Ishikawa (cell line): ENCODE measurements around the gene XXYLT1.

ENCODE experiments used
- CEBPB ChIP-seq: IDR thresholded peaks from 2 replicates; pipeline ENCODE4 v1.6.1; 2012
- EGR1 ChIP-seq: IDR thresholded peaks from 2 replicates; pipeline ENCODE4 v1.6.1; 2012
- EP300 ChIP-seq: IDR thresholded peaks from 2 replicates; pipeline ENCODE4 v1.6.1; 2012; ENCODE audit warnings: borderline replicate concordance
- NFIC ChIP-seq: IDR thresholded peaks from 2 replicates; pipeline ENCODE4 v1.6.1; 2012
- RAD21 ChIP-seq: IDR thresholded peaks from 2 replicates; pipeline ENCODE4 v1.6.1; 2012; ENCODE audit warnings: low read depth
- YY1 ChIP-seq: IDR thresholded peaks from 2 replicates; pipeline ENCODE4 v1.6.1; 2012; ENCODE audit warnings: low read depth
- ZBTB7A ChIP-seq: IDR thresholded peaks from 2 replicates; pipeline ENCODE4 v1.6.1; 2012; ENCODE audit warnings: low read depth
- TF ChIP-seq, protein P1 (sequence below): IDR thresholded peaks from 2 replicates; pipeline ENCODE4 v1.6.1; 2012
- TF ChIP-seq, protein P2 (sequence below): IDR thresholded peaks from 2 replicates; pipeline ENCODE4 v1.6.1; 2012; ENCODE audit warnings: low read depth, mild to moderate bottlenecking
- TF ChIP-seq, protein P3 (sequence below): IDR thresholded peaks from 2 replicates; pipeline ENCODE4 v1.6.1; 2012

DNA sequence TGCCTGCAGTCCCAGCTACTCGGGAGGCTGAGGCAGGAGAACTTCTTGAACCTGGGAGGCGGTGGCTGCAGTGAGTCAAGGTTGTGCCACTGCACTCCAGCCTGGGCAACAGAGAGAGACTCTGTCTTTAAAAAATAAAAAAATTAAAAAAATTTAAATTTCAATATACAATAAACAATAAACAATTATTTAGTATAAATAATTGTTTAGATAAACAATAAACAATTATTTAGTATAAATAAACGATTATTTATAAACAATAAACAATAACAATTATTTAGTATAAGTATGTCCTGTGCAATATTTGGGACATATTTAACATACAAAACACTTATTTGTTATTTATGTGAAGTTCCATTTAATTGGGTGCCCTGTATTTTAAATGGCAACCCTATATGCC lies 119.6 kb downstream of the XXYLT1 start:
- TF ChIP-seq, protein P1, sequence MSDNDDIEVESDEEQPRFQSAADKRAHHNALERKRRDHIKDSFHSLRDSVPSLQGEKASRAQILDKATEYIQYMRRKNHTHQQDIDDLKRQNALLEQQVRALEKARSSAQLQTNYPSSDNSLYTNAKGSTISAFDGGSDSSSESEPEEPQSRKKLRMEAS = no peak
- TF ChIP-seq, protein P2, sequence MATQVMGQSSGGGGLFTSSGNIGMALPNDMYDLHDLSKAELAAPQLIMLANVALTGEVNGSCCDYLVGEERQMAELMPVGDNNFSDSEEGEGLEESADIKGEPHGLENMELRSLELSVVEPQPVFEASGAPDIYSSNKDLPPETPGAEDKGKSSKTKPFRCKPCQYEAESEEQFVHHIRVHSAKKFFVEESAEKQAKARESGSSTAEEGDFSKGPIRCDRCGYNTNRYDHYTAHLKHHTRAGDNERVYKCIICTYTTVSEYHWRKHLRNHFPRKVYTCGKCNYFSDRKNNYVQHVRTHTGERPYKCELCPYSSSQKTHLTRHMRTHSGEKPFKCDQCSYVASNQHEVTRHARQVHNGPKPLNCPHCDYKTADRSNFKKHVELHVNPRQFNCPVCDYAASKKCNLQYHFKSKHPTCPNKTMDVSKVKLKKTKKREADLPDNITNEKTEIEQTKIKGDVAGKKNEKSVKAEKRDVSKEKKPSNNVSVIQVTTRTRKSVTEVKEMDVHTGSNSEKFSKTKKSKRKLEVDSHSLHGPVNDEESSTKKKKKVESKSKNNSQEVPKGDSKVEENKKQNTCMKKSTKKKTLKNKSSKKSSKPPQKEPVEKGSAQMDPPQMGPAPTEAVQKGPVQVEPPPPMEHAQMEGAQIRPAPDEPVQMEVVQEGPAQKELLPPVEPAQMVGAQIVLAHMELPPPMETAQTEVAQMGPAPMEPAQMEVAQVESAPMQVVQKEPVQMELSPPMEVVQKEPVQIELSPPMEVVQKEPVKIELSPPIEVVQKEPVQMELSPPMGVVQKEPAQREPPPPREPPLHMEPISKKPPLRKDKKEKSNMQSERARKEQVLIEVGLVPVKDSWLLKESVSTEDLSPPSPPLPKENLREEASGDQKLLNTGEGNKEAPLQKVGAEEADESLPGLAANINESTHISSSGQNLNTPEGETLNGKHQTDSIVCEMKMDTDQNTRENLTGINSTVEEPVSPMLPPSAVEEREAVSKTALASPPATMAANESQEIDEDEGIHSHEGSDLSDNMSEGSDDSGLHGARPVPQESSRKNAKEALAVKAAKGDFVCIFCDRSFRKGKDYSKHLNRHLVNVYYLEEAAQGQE = no peak
- TF ChIP-seq RAD21 = no peak
- TF ChIP-seq YY1 = no peak
- TF ChIP-seq ZBTB7A = no peak
- TF ChIP-seq, protein P3, sequence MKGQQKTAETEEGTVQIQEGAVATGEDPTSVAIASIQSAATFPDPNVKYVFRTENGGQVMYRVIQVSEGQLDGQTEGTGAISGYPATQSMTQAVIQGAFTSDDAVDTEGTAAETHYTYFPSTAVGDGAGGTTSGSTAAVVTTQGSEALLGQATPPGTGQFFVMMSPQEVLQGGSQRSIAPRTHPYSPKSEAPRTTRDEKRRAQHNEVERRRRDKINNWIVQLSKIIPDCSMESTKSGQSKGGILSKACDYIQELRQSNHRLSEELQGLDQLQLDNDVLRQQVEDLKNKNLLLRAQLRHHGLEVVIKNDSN = no peak
- TF ChIP-seq EP300 = no peak
- TF ChIP-seq EGR1 = no peak
- TF ChIP-seq NFIC = no peak
- TF ChIP-seq CEBPB = no peak
